IMR-90 (cell line): Measurements from ENCODE around the gene SPSB2. TPM values are rescaled to one million over a fixed set of nuclear protein-coding genes. Genes with fewer than 3 reads are reported as not detected.

Experiments
- ATAC-seq: fragments of 200-7000 bp; cut with Tn5 transposase; 2 replicates; pipeline ENCODE4 v1.9.1; 2020; ENCODE audit warnings: low read depth, mild to moderate bottlenecking, moderate library complexity
- BruUV-seq: library from RNA; stranded (reverse); fragments of 400-500 nt; replicated peaks from 2 replicates; lab custom pipeline; 2021; lab: Mats Ljungman, UMichigan
- CTCF ChIA-PET: fragments of 300-600 bp; formaldehyde crosslinking; extraction: SDS; loops from one replicate; lab custom pipeline; 2021; ENCODE audit warnings: antibody characterized with exemption; lab: Yijun Ruan, JAX
- POLR2A ChIA-PET: fragments of 300-600 bp; sonication (Branson Sonifier 250); formaldehyde crosslinking; loops from one replicate; lab custom pipeline; 2022; ENCODE audit warnings: antibody characterized with exemption; ENCODE audit not compliant: unreplicated experiment; lab: Charles Lee
- DNase-seq: peaks from one replicate; pipeline ENCODE4 v3.0.0; 2013
- H2AFZ ChIP-seq: replicated peaks from 2 replicates; pipeline ENCODE3; 2013; ENCODE audit warnings: low read length, mild to moderate bottlenecking; ENCODE audit not compliant: poor library complexity
- H2AK5ac ChIP-seq: 2 replicates; pipeline ENCODE4 v1.6.1; 2013; ENCODE audit warnings: low read depth, low read length, inconsistent platforms
- H2AK9ac ChIP-seq: replicated peaks from 2 replicates; pipeline ENCODE3; 2013; ENCODE audit warnings: mild to moderate bottlenecking, low read depth, low read length, moderate library complexity; ENCODE audit not compliant: poor library complexity
- H2BK120ac ChIP-seq: 2 replicates; pipeline ENCODE4 v1.6.1; 2013; ENCODE audit warnings: low read depth, low read length, inconsistent platforms
- H2BK15ac ChIP-seq: 3 replicates; pipeline ENCODE4 v1.6.1; 2013; ENCODE audit warnings: low read depth, low read length, inconsistent platforms
- H2BK20ac ChIP-seq: 2 replicates; pipeline ENCODE4 v1.6.1; 2013; ENCODE audit warnings: low read depth, mild to moderate bottlenecking, inconsistent platforms, low read length, moderate library complexity
- H2BK5ac ChIP-seq: 2 replicates; pipeline ENCODE4 v1.6.1; 2013; ENCODE audit warnings: mild to moderate bottlenecking, low read depth, low read length, inconsistent platforms; ENCODE audit not compliant: poor library complexity, severe bottlenecking
- H3K14ac ChIP-seq: replicated peaks from 2 replicates; pipeline ENCODE4 v1.6.1; 2013; ENCODE audit warnings: low read depth, low read length, inconsistent platforms
- H3K18ac ChIP-seq: 2 replicates; pipeline ENCODE4 v1.6.1; 2013; ENCODE audit warnings: low read depth, low read length, control low read depth
- H3K23ac ChIP-seq: 2 replicates; pipeline ENCODE4 v1.6.1; 2013; ENCODE audit warnings: low read depth, low read length, inconsistent platforms
- H3K27ac ChIP-seq: 2 replicates; pipeline ENCODE4 v1.5.1; 2013; ENCODE audit warnings: mild to moderate bottlenecking, control low read depth, low read length; ENCODE audit not compliant: insufficient read depth
- H3K27me3 ChIP-seq: 2 replicates; pipeline ENCODE4 v1.6.1; 2013; ENCODE audit warnings: low read length; ENCODE audit not compliant: control insufficient read depth, insufficient read depth
- H3K36me3 ChIP-seq: 2 replicates; pipeline ENCODE4 v1.6.1; 2013; ENCODE audit warnings: low read length, mixed read lengths; ENCODE audit not compliant: control insufficient read depth, insufficient read depth
- H3K4ac ChIP-seq: 2 replicates; pipeline ENCODE4 v1.6.1; 2013; ENCODE audit warnings: low read depth, low read length, inconsistent platforms
- H3K4me1 ChIP-seq: 2 replicates; pipeline ENCODE4 v1.6.1; 2013; ENCODE audit warnings: low read length, mixed read lengths; ENCODE audit not compliant: control insufficient read depth, insufficient read depth
- H3K4me2 ChIP-seq: 2 replicates; pipeline ENCODE4 v1.6.1; 2013; ENCODE audit warnings: low read depth, mild to moderate bottlenecking, control low read depth, low read length, moderate library complexity
- H3K4me3 ChIP-seq: 2 replicates; pipeline ENCODE4 v1.5.1; 2013; ENCODE audit warnings: low read depth, mild to moderate bottlenecking, control low read depth, low read length, moderate library complexity; ENCODE audit not compliant: insufficient read depth
- H3K56ac ChIP-seq: 2 replicates; pipeline ENCODE4 v1.6.1; 2013; ENCODE audit warnings: low read length, inconsistent platforms; ENCODE audit not compliant: insufficient read depth; ENCODE audit errors: extremely low read depth
- H3K79me1 ChIP-seq, 2 experiments: 2 replicates each; pipeline ENCODE4 v1.6.1; 2013; ENCODE audit warnings: low read length in 2 of 2, inconsistent platforms in 1 of 2, low read depth in 1 of 2
- H3K9ac ChIP-seq: 2 replicates; pipeline ENCODE4 v1.6.1; 2013; ENCODE audit warnings: low read depth, low read length, control low read depth
- H3K9me1 ChIP-seq: 2 replicates; pipeline ENCODE4 v1.6.1; 2013; ENCODE audit warnings: low read length, inconsistent platforms; ENCODE audit not compliant: insufficient read depth
- H3K9me3 ChIP-seq: 2 replicates; pipeline ENCODE4 v1.6.1; 2013; ENCODE audit warnings: low read length; ENCODE audit not compliant: control insufficient read depth, insufficient read depth
- H4K20me1 ChIP-seq: 2 replicates; pipeline ENCODE4 v1.6.1; 2013; ENCODE audit warnings: low read length, inconsistent platforms; ENCODE audit not compliant: insufficient read depth
- H4K5ac ChIP-seq: 2 replicates; pipeline ENCODE4 v1.6.1; 2013; ENCODE audit warnings: mild to moderate bottlenecking, low read depth, low read length, control low read depth
- H4K8ac ChIP-seq, 2 experiments: 2 replicates each; pipeline ENCODE4 v1.6.1; 2013; ENCODE audit warnings: low read depth in 2 of 2, low read length in 2 of 2, control low read depth in 1 of 2, inconsistent platforms in 1 of 2
- H4K91ac ChIP-seq: 2 replicates; pipeline ENCODE4 v1.6.1; 2013; ENCODE audit warnings: low read depth, low read length, inconsistent platforms; ENCODE audit not compliant: insufficient read depth
- BHLHE40 ChIP-seq: fragments of 150-350 bp; IDR thresholded peaks from 2 replicates; pipeline ENCODE4 v1.6.1; 2016; ENCODE audit warnings: mild to moderate bottlenecking, low read depth, low read length
- CEBPB ChIP-seq: IDR thresholded peaks from 2 replicates; pipeline ENCODE4 v1.6.1; 2012; ENCODE audit warnings: low read depth, low read length, improper control_type of control experiment
- CHD1 ChIP-seq: IDR thresholded peaks from 2 replicates; pipeline ENCODE4 v1.6.1; 2012; ENCODE audit warnings: low read depth, low read length, improper control_type of control experiment
- CTCF ChIP-seq: conservative IDR thresholded peaks from 2 replicates; pipeline ENCODE4 v1.5.1; 2012; ENCODE audit warnings: mild to moderate bottlenecking, low read depth, low read length, improper control_type of control experiment
- ELK1 ChIP-seq: fragments of 150-350 bp; IDR thresholded peaks from 2 replicates; pipeline ENCODE4 v1.6.1; 2016; ENCODE audit warnings: low read depth, mild to moderate bottlenecking, low read length, moderate library complexity, borderline replicate concordance
- FOS ChIP-seq: fragments of 150-350 bp; IDR thresholded peaks from 2 replicates; pipeline ENCODE4 v1.6.1; 2016; ENCODE audit warnings: low read depth, low read length
- MAFK ChIP-seq: IDR thresholded peaks from 2 replicates; pipeline ENCODE4 v1.6.1; 2012; ENCODE audit warnings: low read depth, low read length, improper control_type of control experiment
- MAZ ChIP-seq: IDR thresholded peaks from 2 replicates; pipeline ENCODE4 v1.6.1; 2012; ENCODE audit warnings: low read depth, mild to moderate bottlenecking, low read length, improper control_type of control experiment, moderate library complexity, borderline replicate concordance
- MXI1 ChIP-seq: IDR thresholded peaks from 2 replicates; pipeline ENCODE4 v1.6.1; 2012; ENCODE audit warnings: low read depth, mild to moderate bottlenecking, low read length, moderate library complexity, borderline replicate concordance
- NFE2L2 ChIP-seq: fragments of 150-350 bp; IDR thresholded peaks from 2 replicates; pipeline ENCODE4 v1.6.1; 2016; ENCODE audit warnings: low read depth, mild to moderate bottlenecking, low read length
- POLR2A ChIP-seq: IDR thresholded peaks from 2 replicates; pipeline ENCODE4 v1.6.1; 2012; ENCODE audit warnings: mild to moderate bottlenecking, low read depth, low read length
- RAD21 ChIP-seq: IDR thresholded peaks from 2 replicates; pipeline ENCODE4 v1.6.1; 2012; ENCODE audit warnings: low read length, improper control_type of control experiment
- RCOR1 ChIP-seq: IDR thresholded peaks from 2 replicates; pipeline ENCODE4 v1.6.1; 2012; ENCODE audit warnings: mild to moderate bottlenecking, low read length, improper control_type of control experiment; ENCODE audit not compliant: insufficient replicate concordance
- RFX5 ChIP-seq: IDR thresholded peaks from 2 replicates; pipeline ENCODE4 v1.8.0; 2012; ENCODE audit warnings: low read depth, mild to moderate bottlenecking, low read length, moderate library complexity
- SMC3 ChIP-seq: fragments of 150-350 bp; IDR thresholded peaks from 2 replicates; pipeline ENCODE4 v1.6.1; 2016; ENCODE audit warnings: low read depth, mild to moderate bottlenecking, antibody characterized with exemption, low read length, moderate library complexity
- USF2 ChIP-seq: fragments of 150-350 bp; IDR thresholded peaks from 2 replicates; pipeline ENCODE4 v1.6.1; 2017; ENCODE audit warnings: mild to moderate bottlenecking, antibody characterized with exemption, low read length, low read depth
- WGBS, 2 experiments: methylation state at CpG; one replicate each; pipeline versions ENCODE4 v1.1.5 to v1.1.7; 2013; ENCODE audit warnings: missing lambda C conversion rate in 2 of 2; ENCODE audit not compliant: insufficient read length in 1 of 2; ENCODE audit errors: extremely low coverage in 2 of 2; 5-methylcytosine and 5-hydroxymethylcytosine counted together
- dilution Hi-C: fragments of 300-500 bp; cut with HindIII; formaldehyde crosslinking; loops from one replicate; pipeline ENCODE4 v1.14.3; 2018; ENCODE audit warnings: low sequenced_read_pairs; ENCODE audit not compliant: unreplicated experiment
- in situ Hi-C: fragments of 300-500 bp; cut with MboI; formaldehyde crosslinking; loops from 3 replicates; pipeline ENCODE4 v1.14.3; 2019; ENCODE audit warnings: low sequenced_read_pairs, inconsistent platforms, mixed read lengths
- intact Hi-C: fragments of 100-400 bp; cut with micrococcal nuclease; formaldehyde crosslinking; loops from 2 replicates; pipeline ENCODE4 v1.10.0; 2022
- polyA plus RNA-seq, 3 experiments: library from polyadenylated mRNA; depleted of rRNA; stranded (reverse); fragments of >200 nt; gene quantifications; 2 replicates each; pipeline ENCODE4 v1.2.3, GENCODE V29; 2012; ENCODE audit warnings: low replicate concordance in 1 of 3
- total RNA-seq: library from RNA; depleted of rRNA; stranded (reverse); fragments of >200 nt; gene quantifications from 2 replicates; pipeline ENCODE4 v1.2.3, GENCODE V29; 2012

The SPSB2 gene
- total and polyA plus RNA-seq, 2 of the 4 experiments (the other 2 are of a cell fraction): 1.3 to 4.1 TPM

- Histone ChIP-seq H3K4me2 (no peak overlapping the region), H3K56ac (no peak overlapping the region), H3K27ac (no peak overlapping the region), H2BK120ac (no peak overlapping the region), H3K9me1 (peaks cover 4% of the 10 kb centered on the region; the same call in 1 of the 2 replicates), H3K18ac (no peak overlapping the region), H2AK9ac (no peak overlapping the region), H4K8ac (peak overlapping the region; percentile 94 to 98), H2AK5ac (no peak overlapping the region), H3K36me3 (no peaks in the 10 kb centered on the region; the same call in 1 of the 2 replicates), H2AFZ (no peak overlapping the region), H3K9me3 (no peaks in the 10 kb centered on the region), H3K4me1 (peaks cover 3% of the 10 kb centered on the region; the same call in 1 of the 2 replicates), H4K91ac (no peak overlapping the region), H3K9ac (no peak overlapping the region), H3K14ac (no peak overlapping the region), H3K23ac (no peak overlapping the region), H3K4ac (no peak overlapping the region), H3K27me3 (no peaks in the 10 kb centered on the region), H4K20me1 (no peaks in the 10 kb centered on the region), H4K5ac (no peak overlapping the region; the same call in 1 of the 2 replicates), H2BK5ac (no peak overlapping the region), H2BK15ac (no peak overlapping the region; the same call in 2 of the 3 replicates), H2BK20ac (no peak overlapping the region), H3K79me1 (no peaks in the 10 kb centered on the region; a peak in 1 of 4 replicates), H3K4me3 (no peak overlapping the region)
- WGBS, 2 experiments: 100% methylated on average over 1 of the region's 1 CpG; no CpG with 5 or more reads in 1 of the 2 experiments
- no TSS peak for BruUV-seq
- intact Hi-C loops: no loop called here
- no peak for TF ChIP-seq RFX5
- TF ChIP-seq RAD21: no peak
- TF ChIP-seq NFE2L2: no peak
- no peak for TF ChIP-seq USF2
- no peak for TF ChIP-seq MAZ
- TF ChIP-seq POLR2A: no peak
- TF ChIP-seq CTCF: no peak
- no peak for TF ChIP-seq MAFK
- TF ChIP-seq CHD1: no peak
- TF ChIP-seq MXI1: no peak
- TF ChIP-seq CEBPB: no peak
- TF ChIP-seq BHLHE40: no peak
- TF ChIP-seq ELK1: no peak
- TF ChIP-seq SMC3: no peak
- TF ChIP-seq FOS: no peak
- TF ChIP-seq RCOR1: no peak
- ChIA-PET CTCF (interaction anchor here (2.3 kb wide), 1 partner anchor 13 kb away, joined by 9 read pairs; no protein-coding TSS in a partner anchor), POLR2A (no interaction called here)
- dilution Hi-C loops: no loop called here
- in situ Hi-C loops: no loop called here
- ATAC-seq (no peak), DNase-seq (no peak)
These were observed 30.6 kb upstream of the SPSB2 start for GRCh38 chr12:6903722-6904121.
